AG04450 (cell line): ENCODE data around the gene SPATA12. TPM values are rescaled to one million over a fixed set of nuclear protein-coding genes. Genes with fewer than 3 reads are reported as not detected.

Experiments
- CTCF ChIA-PET: fragments of 300-600, 350-600 bp; formaldehyde crosslinking; extraction: SDS; loops from one replicate; lab custom pipeline; 2022; ENCODE audit warnings: antibody characterized with exemption, inconsistent platforms; lab: Charles Lee
- POLR2A ChIA-PET: fragments of 350-600 bp; formaldehyde crosslinking; extraction: SDS; loops from one replicate; lab custom pipeline; 2021; ENCODE audit warnings: antibody characterized with exemption, inconsistent platforms; lab: Yijun Ruan, JAX
- DNase-seq: peaks from one replicate; pipeline ENCODE4 v3.0.0-alpha.2; 2011; ENCODE audit warnings: low read depth, low spot score
- H3K27ac ChIP-seq: one replicate; pipeline ENCODE4 v1.5.1; 2012; ENCODE audit warnings: low read depth, low read length, control low read depth
- H3K27me3 ChIP-seq: one replicate; pipeline ENCODE4 v1.6.0; 2012; ENCODE audit warnings: low read length; ENCODE audit not compliant: control insufficient read depth, insufficient read depth
- H3K4me3 ChIP-seq: 2 replicates; pipeline ENCODE4 v1.5.1; 2011; ENCODE audit warnings: mild to moderate bottlenecking, low read depth, low read length, control low read depth
- H3K9me3 ChIP-seq: 2 replicates; pipeline ENCODE4 v1.5.1; 2012; ENCODE audit warnings: low read length; ENCODE audit not compliant: control insufficient read depth, insufficient read depth
- polyA plus RNA-seq: library from polyadenylated mRNA; depleted of rRNA; stranded (reverse); fragments of >200 nt; gene quantifications from 2 replicates; pipeline ENCODE4 v1.2.3, GENCODE V29; 2011
- TF ChIP-seq, protein P1 (sequence below): IDR thresholded peaks from 2 replicates; pipeline ENCODE4 v1.5.1; 2011; ENCODE audit warnings: low read depth, low read length, control low read depth, inconsistent platforms

Gene SPATA12
- polyA plus RNA-seq, 1 experiment = not detected

DNA sequence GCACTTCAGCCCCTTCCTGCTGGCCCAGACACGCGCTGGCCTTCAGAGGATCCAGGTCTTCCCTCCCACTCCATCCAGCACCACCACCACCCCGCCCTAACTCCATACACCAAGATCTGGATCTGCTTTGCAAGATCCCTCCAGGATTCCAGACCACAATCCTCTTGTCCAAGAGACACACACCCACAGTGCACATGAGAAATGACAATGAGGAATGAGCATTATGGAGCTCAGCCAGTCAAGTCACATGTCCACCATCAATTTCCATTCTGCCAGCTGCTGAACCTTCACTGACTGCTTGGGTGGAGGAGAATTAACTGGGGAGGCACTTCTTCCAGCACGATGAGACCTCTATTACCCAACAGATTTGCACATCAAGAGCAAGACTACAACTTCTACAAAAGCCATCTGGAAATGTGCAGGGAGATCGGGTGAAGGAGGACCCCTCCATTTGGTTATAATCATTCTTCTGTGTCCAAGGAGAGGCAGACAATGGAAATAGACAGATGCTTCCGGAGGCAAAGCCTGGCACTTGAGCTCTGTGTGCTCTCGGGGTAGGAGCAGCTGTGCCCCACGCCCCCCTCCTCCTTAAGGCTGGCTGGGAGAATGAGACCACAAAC is 12.3 kb upstream of the SPATA12 start:
- no peak for DNase-seq
- Histone ChIP-seq H3K9me3 (no peaks in the 10 kb centered on the region), H3K27ac (no peak overlapping the region), H3K27me3 (peaks cover 8% of the 10 kb centered on the region), H3K4me3 (no peak overlapping the region)
- ChIA-PET POLR2A (no interaction called here), CTCF (interaction anchor here (0.8 kb wide), 1 partner anchor 52 kb away, joined by 3 read pairs; no protein-coding TSS in a partner anchor)
- TF ChIP-seq, protein P1, sequence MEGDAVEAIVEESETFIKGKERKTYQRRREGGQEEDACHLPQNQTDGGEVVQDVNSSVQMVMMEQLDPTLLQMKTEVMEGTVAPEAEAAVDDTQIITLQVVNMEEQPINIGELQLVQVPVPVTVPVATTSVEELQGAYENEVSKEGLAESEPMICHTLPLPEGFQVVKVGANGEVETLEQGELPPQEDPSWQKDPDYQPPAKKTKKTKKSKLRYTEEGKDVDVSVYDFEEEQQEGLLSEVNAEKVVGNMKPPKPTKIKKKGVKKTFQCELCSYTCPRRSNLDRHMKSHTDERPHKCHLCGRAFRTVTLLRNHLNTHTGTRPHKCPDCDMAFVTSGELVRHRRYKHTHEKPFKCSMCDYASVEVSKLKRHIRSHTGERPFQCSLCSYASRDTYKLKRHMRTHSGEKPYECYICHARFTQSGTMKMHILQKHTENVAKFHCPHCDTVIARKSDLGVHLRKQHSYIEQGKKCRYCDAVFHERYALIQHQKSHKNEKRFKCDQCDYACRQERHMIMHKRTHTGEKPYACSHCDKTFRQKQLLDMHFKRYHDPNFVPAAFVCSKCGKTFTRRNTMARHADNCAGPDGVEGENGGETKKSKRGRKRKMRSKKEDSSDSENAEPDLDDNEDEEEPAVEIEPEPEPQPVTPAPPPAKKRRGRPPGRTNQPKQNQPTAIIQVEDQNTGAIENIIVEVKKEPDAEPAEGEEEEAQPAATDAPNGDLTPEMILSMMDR = no peak

DNA sequence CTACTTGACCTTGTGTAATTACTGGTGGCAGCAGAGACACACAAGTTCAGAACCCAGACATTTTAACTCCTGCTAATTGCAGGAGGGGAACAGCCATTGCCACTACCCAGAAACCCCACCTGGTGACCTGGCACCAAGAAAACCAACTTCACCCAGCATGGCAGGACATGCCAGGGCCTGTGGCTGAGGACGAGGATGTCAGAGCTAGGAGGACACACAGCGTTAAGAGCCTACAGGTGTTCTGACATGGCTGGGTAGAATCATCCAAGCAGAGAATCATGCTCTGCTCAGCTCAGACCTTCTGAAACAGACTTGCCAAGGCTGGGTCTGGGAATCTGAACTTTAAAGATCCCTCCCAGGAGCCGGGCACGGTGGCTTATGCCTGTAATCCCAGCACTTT is 11.7 kb upstream of the SPATA12 start:
- no peak overlapping the region for H3K27ac ChIP-seq
- peaks cover 8% of the 10 kb centered on the region for H3K27me3 ChIP-seq
- POLR2A ChIA-PET = no interaction called here
- CTCF ChIA-PET = no interaction called here
- H3K4me3 ChIP-seq = no peak overlapping the region
- no peaks in the 10 kb centered on the region for H3K9me3 ChIP-seq
- DNase-seq = no peak
- TF ChIP-seq, protein P1 = no peak

DNA sequence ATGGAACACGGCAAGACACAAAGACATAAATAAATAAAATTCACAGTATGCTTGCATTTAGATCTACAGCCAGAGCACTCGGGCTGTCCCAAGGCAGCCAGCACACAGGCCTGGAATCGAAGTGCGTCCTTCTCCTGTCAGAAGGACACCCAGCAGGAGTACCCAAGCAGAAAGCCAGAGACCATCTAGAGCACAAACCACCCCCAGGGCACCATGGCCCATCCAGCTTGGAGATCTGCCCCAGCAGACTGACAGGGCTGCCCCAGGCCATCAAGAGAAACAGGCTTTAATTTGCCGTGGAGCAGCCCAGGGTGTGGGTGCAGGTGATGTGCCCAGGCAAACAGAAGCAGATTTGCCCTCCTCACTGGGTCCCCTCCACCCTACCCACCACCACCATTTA is 7.8 kb upstream of the SPATA12 start:
- H3K4me3 ChIP-seq = no peak overlapping the region
- peaks cover 8% of the 10 kb centered on the region for H3K27me3 ChIP-seq
- POLR2A ChIA-PET = no interaction called here
- no peak for DNase-seq
- CTCF ChIA-PET = no interaction called here
- TF ChIP-seq, protein P1 = no peak
- no peak overlapping the region for H3K27ac ChIP-seq
- no peaks in the 10 kb centered on the region for H3K9me3 ChIP-seq

DNA sequence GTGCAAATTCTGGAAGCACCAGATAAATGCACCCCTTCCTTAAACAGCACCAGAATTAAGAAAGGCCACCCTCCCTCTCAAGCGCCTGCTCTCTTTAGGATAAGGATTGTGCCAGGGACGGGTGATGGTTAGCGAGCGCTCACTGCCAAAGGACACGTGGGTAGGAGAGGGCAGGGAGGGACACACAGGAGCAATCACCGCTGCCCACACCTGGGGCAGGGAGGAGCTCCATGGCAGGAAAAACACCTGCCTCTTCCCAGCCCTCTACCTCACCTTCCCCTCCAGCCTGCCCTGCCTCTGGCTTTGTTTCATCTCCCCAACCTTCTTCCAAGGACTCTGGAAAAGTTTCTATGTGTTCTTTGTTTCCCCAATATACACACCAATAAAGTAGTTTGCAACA is 7.3 kb upstream of the SPATA12 start:
- DNase-seq = no peak
- peaks cover 8% of the 10 kb centered on the region for H3K27me3 ChIP-seq
- H3K4me3 ChIP-seq = no peak overlapping the region
- no peaks in the 10 kb centered on the region for H3K9me3 ChIP-seq
- H3K27ac ChIP-seq = no peak overlapping the region
- TF ChIP-seq, protein P1 = no peak
- POLR2A ChIA-PET = no interaction called here
- CTCF ChIA-PET = no interaction called here

DNA sequence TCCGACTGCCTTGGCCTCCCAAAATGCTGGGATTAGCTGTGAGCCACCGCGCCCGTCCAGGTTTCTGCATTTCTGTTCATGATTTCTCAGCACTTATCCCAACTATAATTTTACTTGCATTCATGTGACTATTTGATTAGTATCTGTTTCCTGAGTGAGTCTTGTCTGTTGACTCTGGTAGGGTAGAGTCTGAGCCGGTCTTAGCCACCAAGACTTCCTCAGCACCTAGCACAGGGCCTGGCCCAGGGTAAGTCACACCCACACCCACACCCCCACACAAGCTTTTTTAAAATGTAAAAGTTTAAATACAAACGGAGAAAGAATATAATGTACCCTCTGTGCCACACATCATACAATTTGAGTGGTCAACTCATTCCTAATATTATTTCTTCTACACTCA is 3.1 kb upstream of the SPATA12 start:
- Histone ChIP-seq H3K9me3 (no peaks in the 10 kb centered on the region), H3K27me3 (no peaks in the 10 kb centered on the region), H3K4me3 (no peak overlapping the region), H3K27ac (no peak overlapping the region)
- POLR2A ChIA-PET = no interaction called here
- CTCF ChIA-PET = no interaction called here
- DNase-seq = no peak
- TF ChIP-seq, protein P1 = no peak
